GM12874 (cell line): ENCODE measurements around the gene NFATC3.

Experiments used
- TF ChIP-seq, protein P1 (sequence below): IDR thresholded peaks from 2 replicates; pipeline ENCODE4 v1.5.1; 2011; ENCODE audit warnings: low read depth, mild to moderate bottlenecking, control low read depth, low read length, moderate library complexity; ENCODE audit not compliant: insufficient read depth

Gene NFATC3

DNA sequence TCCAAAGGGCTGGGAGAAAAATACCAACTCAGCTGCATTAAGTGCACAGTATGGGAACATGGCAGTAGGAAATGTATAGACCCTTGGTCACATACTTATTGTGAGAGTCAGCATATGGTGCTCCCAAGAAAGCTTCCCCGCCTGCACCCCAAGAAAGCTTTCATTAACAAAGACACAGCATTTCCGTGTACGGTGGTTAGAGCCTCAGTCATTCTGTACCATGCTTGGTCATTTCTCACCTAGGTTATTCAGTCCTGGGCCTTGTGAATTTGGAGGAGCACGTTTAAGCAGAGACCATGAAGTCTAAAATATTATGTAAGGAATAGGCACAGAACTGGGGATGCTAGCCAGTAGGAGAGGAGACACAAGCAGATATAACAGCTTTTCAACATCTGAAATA is 94.7 kb downstream of the NFATC3 start:
- TF ChIP-seq, protein P1, sequence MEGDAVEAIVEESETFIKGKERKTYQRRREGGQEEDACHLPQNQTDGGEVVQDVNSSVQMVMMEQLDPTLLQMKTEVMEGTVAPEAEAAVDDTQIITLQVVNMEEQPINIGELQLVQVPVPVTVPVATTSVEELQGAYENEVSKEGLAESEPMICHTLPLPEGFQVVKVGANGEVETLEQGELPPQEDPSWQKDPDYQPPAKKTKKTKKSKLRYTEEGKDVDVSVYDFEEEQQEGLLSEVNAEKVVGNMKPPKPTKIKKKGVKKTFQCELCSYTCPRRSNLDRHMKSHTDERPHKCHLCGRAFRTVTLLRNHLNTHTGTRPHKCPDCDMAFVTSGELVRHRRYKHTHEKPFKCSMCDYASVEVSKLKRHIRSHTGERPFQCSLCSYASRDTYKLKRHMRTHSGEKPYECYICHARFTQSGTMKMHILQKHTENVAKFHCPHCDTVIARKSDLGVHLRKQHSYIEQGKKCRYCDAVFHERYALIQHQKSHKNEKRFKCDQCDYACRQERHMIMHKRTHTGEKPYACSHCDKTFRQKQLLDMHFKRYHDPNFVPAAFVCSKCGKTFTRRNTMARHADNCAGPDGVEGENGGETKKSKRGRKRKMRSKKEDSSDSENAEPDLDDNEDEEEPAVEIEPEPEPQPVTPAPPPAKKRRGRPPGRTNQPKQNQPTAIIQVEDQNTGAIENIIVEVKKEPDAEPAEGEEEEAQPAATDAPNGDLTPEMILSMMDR, result no peak

DNA sequence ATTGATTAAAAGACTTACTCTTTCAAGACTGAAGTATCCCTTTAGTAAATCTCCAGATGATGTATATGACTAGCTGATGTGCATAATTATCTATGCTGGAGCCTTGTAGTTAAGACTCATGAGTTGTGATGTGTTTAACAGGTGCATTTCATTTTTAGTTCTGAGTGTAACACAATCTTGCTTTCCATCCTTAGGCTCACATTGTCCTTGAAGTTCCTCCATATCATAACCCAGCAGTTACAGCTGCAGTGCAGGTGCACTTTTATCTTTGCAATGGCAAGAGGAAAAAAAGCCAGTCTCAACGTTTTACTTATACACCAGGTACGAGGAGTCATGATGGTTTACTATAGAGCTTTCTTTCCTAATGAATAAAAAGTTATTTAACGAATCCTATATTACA is 97.9 kb downstream of the NFATC3 start:
- TF ChIP-seq, protein P1, result no peak

DNA sequence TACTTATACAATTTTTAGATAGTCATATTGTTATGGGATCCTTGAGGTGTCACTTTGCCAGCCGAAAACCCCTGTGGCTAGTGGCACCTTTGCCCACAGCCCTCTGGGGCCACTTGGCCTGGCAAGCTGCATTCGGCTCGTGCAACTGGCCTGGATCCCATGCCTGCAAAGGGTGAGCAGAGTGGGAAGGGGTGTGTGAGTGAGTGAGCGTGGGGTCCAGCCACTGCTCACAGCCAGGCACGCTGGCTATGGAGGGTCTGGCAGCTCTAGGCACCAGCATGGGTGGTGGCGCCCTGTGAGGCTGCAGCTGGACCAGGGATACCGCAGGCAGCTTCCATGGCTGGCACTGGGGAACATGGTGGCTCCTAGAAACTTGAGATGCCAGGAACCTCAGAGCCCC is 101.7 kb downstream of the NFATC3 start:
- TF ChIP-seq, protein P1, result no peak

DNA sequence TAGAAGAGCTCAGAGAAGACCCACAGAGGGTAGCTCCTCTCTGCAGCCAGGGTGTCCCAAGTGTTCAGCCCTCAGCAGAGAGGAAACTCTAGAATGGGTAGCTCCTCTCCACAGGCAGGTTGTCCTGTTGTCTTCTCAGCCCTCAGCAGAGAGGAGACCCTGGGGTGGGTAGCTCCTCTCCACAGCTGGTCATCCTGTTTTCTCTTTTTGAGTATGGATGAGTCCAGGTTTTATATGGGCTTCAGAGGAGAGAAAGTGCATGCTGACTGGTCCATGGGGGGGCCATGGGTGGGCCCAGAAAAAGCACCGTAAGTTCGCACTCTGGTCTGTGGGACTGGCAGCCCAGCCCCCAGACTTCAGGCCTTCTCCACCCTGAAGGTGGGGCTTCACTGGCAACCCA is 102.3 kb downstream of the NFATC3 start:
- TF ChIP-seq, protein P1, result no peak

DNA sequence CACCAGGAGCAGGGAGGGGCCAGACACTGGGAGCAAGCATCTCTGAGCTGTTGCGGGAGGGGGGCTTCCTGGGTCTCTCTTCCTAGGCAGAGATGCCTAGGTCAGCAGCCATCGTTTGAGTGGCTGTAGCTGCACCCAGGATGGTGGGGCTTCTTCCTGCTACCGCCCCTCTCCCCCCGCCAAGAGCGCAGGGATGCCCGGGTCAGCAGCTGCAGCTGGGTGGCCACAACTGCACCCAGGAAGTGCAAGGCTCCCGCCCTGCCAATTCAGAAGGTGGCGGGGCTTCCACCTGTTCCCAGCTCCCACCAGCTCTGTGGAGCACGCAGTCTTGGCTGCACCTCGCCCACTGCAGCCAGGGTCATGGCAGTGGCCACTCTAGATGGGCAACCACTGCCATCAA is 103.0 kb downstream of the NFATC3 start:
- TF ChIP-seq, protein P1, result no peak

DNA sequence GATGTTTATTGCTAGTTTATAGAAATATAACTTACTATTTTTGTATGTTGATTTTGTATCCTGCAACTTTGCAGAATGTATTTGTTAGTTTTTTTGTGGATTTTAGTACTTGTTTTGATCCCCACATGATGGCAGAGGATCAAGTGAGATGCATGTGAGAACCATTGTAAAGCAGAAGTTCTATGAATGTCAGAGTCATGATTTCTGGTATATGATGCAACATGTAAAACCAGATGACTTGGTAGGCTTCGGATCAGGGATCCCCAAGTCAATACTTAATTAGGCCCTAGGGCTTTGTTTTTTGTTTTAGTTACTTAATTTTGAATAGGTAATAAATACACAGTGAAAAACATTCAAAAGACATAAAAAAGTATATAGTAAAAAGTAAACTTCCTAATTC is 104.9 kb downstream of the NFATC3 start:
- TF ChIP-seq, protein P1, result no peak

DNA sequence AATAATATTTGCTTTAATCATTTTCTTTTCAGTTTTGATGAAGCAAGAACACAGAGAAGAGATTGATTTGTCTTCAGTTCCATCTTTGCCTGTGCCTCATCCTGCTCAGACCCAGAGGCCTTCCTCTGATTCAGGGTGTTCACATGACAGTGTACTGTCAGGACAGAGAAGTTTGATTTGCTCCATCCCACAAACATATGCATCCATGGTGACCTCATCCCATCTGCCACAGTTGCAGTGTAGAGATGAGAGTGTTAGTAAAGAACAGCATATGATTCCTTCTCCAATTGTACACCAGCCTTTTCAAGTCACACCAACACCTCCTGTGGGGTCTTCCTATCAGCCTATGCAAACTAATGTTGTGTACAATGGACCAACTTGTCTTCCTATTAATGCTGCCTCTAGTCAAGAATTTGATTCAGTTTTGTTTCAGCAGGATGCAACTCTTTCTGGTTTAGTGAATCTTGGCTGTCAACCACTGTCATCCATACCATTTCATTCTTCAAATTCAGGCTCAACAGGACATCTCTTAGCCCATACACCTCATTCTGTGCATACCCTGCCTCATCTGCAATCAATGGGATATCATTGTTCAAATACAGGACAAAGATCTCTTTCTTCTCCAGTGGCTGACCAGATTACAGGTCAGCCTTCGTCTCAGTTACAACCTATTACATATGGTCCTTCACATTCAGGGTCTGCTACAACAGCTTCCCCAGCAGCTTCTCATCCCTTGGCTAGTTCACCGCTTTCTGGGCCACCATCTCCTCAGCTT is 105.8 kb downstream of the NFATC3 start:
- TF ChIP-seq, protein P1, result no peak
